ENCODE measurements around the gene MOG. TPM values are rescaled to one million over a fixed set of nuclear protein-coding genes. Genes with fewer than 3 reads are reported as not detected.

Gene MOG

DNA sequence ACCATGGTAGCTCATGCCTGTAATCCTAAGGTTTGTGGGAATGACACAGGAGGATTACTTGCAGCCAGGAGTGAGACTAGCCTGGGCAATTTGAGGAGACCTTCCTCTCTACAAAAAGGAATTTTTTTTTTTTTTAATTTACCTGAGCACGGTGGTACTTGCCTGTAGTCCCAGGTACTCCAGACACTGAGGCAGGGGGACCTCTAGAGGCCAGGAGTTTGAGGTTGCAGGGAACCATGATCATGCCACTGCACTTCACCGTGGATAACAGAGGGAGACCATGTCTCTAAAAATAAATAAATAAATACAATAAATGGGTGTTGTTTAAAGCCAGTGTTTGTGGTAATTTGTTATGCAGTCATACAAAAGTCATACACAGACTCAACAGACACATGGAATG, 64.0 kb downstream of the MOG start:
- no peak overlapping the region for H2BK5ac ChIP-seq (ENCODE audit: low read length)
- H3K79me1 ChIP-seq (ENCODE audit: low read length) = no peaks in the 10 kb centered on the region
- H3K4me1 ChIP-seq (ENCODE audit: control insufficient read depth, low read depth, low read length) = no peaks in the 10 kb centered on the region
- no peak overlapping the region for H4K5ac ChIP-seq (ENCODE audit: low read length)
- no peak overlapping the region for H3K27ac ChIP-seq (ENCODE audit: low read depth, low read length)
- H3K9ac ChIP-seq (ENCODE audit: low read length) = no peak overlapping the region
- H2AK5ac ChIP-seq (ENCODE audit: low read length) = no peak overlapping the region
- H3K56ac ChIP-seq (ENCODE audit: low read length) = peak overlapping the region; percentile 15
- H3K23ac ChIP-seq (ENCODE audit: low read length) = no peak overlapping the region
- no peak overlapping the region for H3K18ac ChIP-seq (ENCODE audit: low read length)
- WGBS (ENCODE audit: extremely low coverage, insufficient coverage, low lambda C conversion rate) = no CpG with 5 or more reads among the region's 2 CpGs
- DNase-seq = peak; percentile 64
- H3K36me3 ChIP-seq (ENCODE audit: control insufficient read depth, insufficient read depth, low read length) = no peaks in the 10 kb centered on the region
- H3K4ac ChIP-seq (ENCODE audit: low read depth, low read length) = no peak overlapping the region
- H4K8ac ChIP-seq (ENCODE audit: low read depth, low read length) = no peak overlapping the region
- H2BK15ac ChIP-seq (replicated peaks; ENCODE audit: low read depth) = no peak overlapping the region
- H3K79me2 ChIP-seq (ENCODE audit: control insufficient read depth, insufficient read depth, low read length) = no peaks in the 10 kb centered on the region
- H3K4me3 ChIP-seq (ENCODE audit: low read length) = no peak overlapping the region
- H2BK120ac ChIP-seq (ENCODE audit: low read depth, low read length) = no peak overlapping the region
- no peak overlapping the region for H3K4me2 ChIP-seq (ENCODE audit: low read length)
- peaks cover 6% of the 10 kb centered on the region for H3K27me3 ChIP-seq (ENCODE audit: insufficient read depth, low read length, poor library complexity)

Small RNAs within 50 kb of the gene (small RNA-seq; reads per million reads assigned to genes)
- gene SUMO2P1 (ENCODE audit: insufficient read depth) = not detected
